Measurements from ENCODE around the gene OR4D1.
"Not testable (repeated sequence)": the region's sequence is repeated elsewhere in the genome, so short reads cannot be mapped to it uniquely, and the experiment has no call there.

Gene OR4D1

DNA sequence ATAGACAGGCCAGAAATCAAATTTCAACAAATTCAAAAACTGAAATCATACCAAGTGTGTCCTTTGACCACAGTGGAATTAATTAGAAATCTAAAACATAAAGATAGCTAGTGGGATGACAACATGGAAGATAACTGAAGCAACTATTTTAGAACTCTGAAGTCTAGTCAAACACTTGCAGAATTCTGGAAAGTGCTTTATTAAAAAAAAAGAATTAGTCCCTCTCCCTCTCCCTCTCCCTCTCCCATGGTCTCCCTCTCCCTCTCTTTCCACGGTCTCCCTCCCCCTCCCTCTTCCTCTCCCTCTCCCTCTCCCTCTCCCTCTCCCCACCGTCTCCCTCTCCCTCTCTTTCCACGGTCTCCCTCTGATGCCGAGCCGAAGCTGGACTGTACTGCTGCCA is 6.7 kb upstream of the OR4D1 start:
- TF ChIP-seq, protein P1, sequence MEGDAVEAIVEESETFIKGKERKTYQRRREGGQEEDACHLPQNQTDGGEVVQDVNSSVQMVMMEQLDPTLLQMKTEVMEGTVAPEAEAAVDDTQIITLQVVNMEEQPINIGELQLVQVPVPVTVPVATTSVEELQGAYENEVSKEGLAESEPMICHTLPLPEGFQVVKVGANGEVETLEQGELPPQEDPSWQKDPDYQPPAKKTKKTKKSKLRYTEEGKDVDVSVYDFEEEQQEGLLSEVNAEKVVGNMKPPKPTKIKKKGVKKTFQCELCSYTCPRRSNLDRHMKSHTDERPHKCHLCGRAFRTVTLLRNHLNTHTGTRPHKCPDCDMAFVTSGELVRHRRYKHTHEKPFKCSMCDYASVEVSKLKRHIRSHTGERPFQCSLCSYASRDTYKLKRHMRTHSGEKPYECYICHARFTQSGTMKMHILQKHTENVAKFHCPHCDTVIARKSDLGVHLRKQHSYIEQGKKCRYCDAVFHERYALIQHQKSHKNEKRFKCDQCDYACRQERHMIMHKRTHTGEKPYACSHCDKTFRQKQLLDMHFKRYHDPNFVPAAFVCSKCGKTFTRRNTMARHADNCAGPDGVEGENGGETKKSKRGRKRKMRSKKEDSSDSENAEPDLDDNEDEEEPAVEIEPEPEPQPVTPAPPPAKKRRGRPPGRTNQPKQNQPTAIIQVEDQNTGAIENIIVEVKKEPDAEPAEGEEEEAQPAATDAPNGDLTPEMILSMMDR (IDR thresholded peaks at IDR 0.05; ENCODE audit: low read depth, low read length), result no peak
- no peak for TF ChIP-seq EZH2phosphoT487 (IDR thresholded peaks at IDR 0.05; ENCODE audit: low read depth)
- H3K9ac ChIP-seq (ENCODE audit: low read length), result no peak overlapping the region
- no peak overlapping the region for H3K4me2 ChIP-seq (ENCODE audit: low read length)
- H3K36me3 ChIP-seq (replicated peaks; ENCODE audit: low read depth, low read length), result no peaks in the 10 kb centered on the region
- no peak overlapping the region for H3K27ac ChIP-seq (ENCODE audit: low read length)
- no peaks in the 10 kb centered on the region for H3K79me2 ChIP-seq (ENCODE audit: low read length)
- no peaks in the 10 kb centered on the region for H3K4me1 ChIP-seq (ENCODE audit: low read length)
- H2AFZ ChIP-seq (ENCODE audit: low read depth, low read length), result no peak overlapping the region
- no peaks in the 10 kb centered on the region for H4K20me1 ChIP-seq (ENCODE audit: insufficient read depth, low read length)
- H3K4me3 ChIP-seq (ENCODE audit: low read length), result no peak overlapping the region
- peaks cover 28% of the 10 kb centered on the region for H3K27me3 ChIP-seq (ENCODE audit: low read depth, low read length)
- no peaks in the 10 kb centered on the region for H3K9me3 ChIP-seq (ENCODE audit: insufficient read depth, low read length)

DNA sequence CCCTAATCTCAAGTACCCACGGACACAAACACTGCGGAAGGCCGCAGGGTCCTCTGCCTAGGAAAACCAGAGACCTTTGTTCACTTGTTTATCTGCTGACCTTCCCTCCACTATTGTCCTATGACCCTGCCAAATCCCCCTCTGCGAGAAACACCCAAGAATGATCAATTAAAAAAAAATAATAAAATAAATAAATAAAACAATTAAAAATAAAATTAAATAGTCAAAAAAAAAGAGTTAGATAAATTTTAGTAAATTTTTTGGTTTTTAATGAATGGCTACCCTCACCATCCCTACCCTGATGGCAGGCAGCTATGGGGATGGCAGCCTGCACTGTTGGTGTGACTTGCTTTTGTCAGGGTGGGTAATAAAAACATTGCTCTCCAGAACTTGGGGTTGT is 4.8 kb upstream of the OR4D1 start:
- H3K9ac ChIP-seq (ENCODE audit: low read length); H3K4me1 ChIP-seq (ENCODE audit: low read length); H3K27ac ChIP-seq (ENCODE audit: low read length); H3K9me3 ChIP-seq (ENCODE audit: insufficient read depth, low read length); H3K4me2 ChIP-seq (ENCODE audit: low read length); H2AFZ ChIP-seq (ENCODE audit: low read depth, low read length); H3K79me2 ChIP-seq (ENCODE audit: low read length); H3K4me3 ChIP-seq (ENCODE audit: low read length); H4K20me1 ChIP-seq (ENCODE audit: insufficient read depth, low read length); H3K36me3 ChIP-seq (replicated peaks; ENCODE audit: low read depth, low read length): not testable (repeated sequence)
- H3K27me3 ChIP-seq (ENCODE audit: low read depth, low read length), result peaks cover 41% of the 10 kb centered on the region

DNA sequence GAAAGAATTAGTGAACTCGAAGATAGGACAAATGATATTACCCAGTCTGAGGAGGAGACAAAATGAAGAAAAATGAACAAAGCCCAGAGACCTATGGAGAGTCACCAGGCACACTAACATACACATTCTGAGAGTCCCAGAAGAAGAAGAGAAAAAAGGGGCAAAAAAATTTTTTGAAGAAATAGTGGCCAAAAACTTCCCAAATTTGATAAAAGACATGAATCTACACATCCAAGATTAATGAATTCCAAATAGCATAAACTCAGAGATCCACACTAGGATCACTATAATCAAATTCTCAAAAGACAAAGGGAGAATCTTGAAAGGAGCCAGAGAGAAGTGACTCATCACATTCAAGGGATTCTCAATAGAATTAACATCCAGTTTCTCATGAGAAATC is 3.4 kb upstream of the OR4D1 start:
- Histone ChIP-seq H2AFZ (ENCODE audit: low read depth, low read length) (no peak overlapping the region), H3K9ac (ENCODE audit: low read length) (no peak overlapping the region), H3K36me3 (replicated peaks; ENCODE audit: low read depth, low read length) (no peaks in the 10 kb centered on the region), H3K27ac (ENCODE audit: low read length) (no peak overlapping the region), H4K20me1 (ENCODE audit: insufficient read depth, low read length) (0 out of 2 replicates have a peak, but pooled peaks cover 3% of the 10 kb centered on the region), H3K4me1 (ENCODE audit: low read length) (no peaks in the 10 kb centered on the region), H3K4me3 (ENCODE audit: low read length) (no peak overlapping the region), H3K79me2 (ENCODE audit: low read length) (no peaks in the 10 kb centered on the region), H3K9me3 (ENCODE audit: insufficient read depth, low read length) (no peaks in the 10 kb centered on the region), H3K27me3 (ENCODE audit: low read depth, low read length) (peaks cover 51% of the 10 kb centered on the region), H3K4me2 (ENCODE audit: low read length) (no peak overlapping the region)
- TF ChIP-seq, protein P1 (IDR thresholded peaks at IDR 0.05; ENCODE audit: low read depth, low read length), result no peak
- no peak for TF ChIP-seq EZH2phosphoT487 (IDR thresholded peaks at IDR 0.05; ENCODE audit: low read depth)

DNA sequence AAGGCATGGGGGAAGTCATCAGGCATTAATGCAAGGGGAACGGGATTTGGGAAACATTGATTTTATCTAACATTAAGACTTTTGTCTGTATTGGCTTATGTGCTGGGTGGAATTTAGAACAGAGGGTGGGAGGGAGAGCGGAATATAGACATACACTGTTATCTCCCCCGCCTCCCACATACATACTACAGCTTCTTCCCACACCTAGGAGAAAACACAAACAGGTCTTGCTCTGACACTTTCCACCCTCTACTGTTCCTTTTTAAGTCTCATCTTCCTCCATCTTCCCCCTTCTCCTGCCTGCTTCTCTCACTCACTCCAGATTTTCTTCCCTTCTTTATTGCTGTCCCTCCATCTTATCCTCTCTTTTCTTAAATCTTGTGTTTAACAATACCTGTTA is 425 bp downstream of the OR4D1 start:
- TF ChIP-seq, protein P1 (IDR thresholded peaks at IDR 0.05; ENCODE audit: low read depth, low read length), result no peak
- TF ChIP-seq EZH2phosphoT487 (IDR thresholded peaks at IDR 0.05; ENCODE audit: low read depth), result no peak
- H3K27ac ChIP-seq (ENCODE audit: low read length), result no peak overlapping the region
- H4K20me1 ChIP-seq (ENCODE audit: insufficient read depth, low read length), result 0 out of 2 replicates have a peak, but pooled peaks cover 3% of the 10 kb centered on the region
- H3K9me3 ChIP-seq (ENCODE audit: insufficient read depth, low read length), result no peaks in the 10 kb centered on the region
- no peak overlapping the region for H3K4me3 ChIP-seq (ENCODE audit: low read length)
- peaks cover 72% of the 10 kb centered on the region for H3K27me3 ChIP-seq (ENCODE audit: low read depth, low read length)
- no peak overlapping the region for H3K4me2 ChIP-seq (ENCODE audit: low read length)
- no peaks in the 10 kb centered on the region for H3K36me3 ChIP-seq (replicated peaks; ENCODE audit: low read depth, low read length)
- H3K4me1 ChIP-seq (ENCODE audit: low read length), result no peaks in the 10 kb centered on the region
- H3K9ac ChIP-seq (ENCODE audit: low read length), result no peak overlapping the region
- no peak overlapping the region for H2AFZ ChIP-seq (ENCODE audit: low read depth, low read length)
- H3K79me2 ChIP-seq (ENCODE audit: low read length), result no peaks in the 10 kb centered on the region

DNA sequence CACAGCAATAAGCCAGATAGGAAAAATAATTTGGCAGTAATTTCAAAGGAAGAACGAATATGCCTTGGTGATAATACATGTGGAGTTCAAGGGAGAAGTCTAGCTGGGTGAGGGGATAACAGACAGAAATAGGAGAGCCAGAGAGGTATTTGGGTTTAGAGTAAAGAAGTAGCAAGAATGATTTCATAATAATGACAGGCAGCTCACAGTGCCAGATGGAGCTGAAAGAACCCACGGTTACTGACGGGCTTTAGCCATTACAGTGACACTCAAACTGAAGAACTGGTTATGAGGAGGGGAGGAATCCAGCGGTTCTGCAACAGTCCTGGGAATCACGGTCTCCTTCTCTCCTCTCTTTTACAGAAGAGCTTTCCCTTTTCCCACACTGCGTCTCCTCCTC is 2.2 kb downstream of the OR4D1 start:
- no peaks in the 10 kb centered on the region for H3K79me2 ChIP-seq (ENCODE audit: low read length)
- no peak overlapping the region for H3K9ac ChIP-seq (ENCODE audit: low read length)

More for the DNA sequence above, 2.2 kb downstream of the OR4D1 start:
- Histone ChIP-seq H2AFZ (ENCODE audit: low read depth, low read length) (no peak overlapping the region), H3K27ac (ENCODE audit: low read length) (no peak overlapping the region), H3K9me3 (ENCODE audit: insufficient read depth, low read length) (no peaks in the 10 kb centered on the region), H3K4me1 (ENCODE audit: low read length) (no peaks in the 10 kb centered on the region), H3K4me2 (ENCODE audit: low read length) (no peak overlapping the region), H3K27me3 (ENCODE audit: low read depth, low read length) (peaks cover 72% of the 10 kb centered on the region), H3K4me3 (ENCODE audit: low read length) (no peak overlapping the region), H3K36me3 (replicated peaks; ENCODE audit: low read depth, low read length) (no peaks in the 10 kb centered on the region), H4K20me1 (ENCODE audit: insufficient read depth, low read length) (0 out of 2 replicates have a peak, but pooled peaks cover 3% of the 10 kb centered on the region)
- TF ChIP-seq, protein P1 (IDR thresholded peaks at IDR 0.05; ENCODE audit: low read depth, low read length), result no peak

Data from OCI-LY3 (cell line).